Purkinje cell (primary cell): ENCODE measurements around the gene VGLL1. TPM values are rescaled to one million over a fixed set of nuclear protein-coding genes. Genes with fewer than 3 reads are reported as not detected.

Experiments used
- polyA plus RNA-seq: library from polyadenylated mRNA; unstranded; fragments of >200 nt; fragmentation: Nextera tagmentation; gene quantifications from 2 replicates; pipeline ENCODE4 v1.2.1, GENCODE V29; 2014

VGLL1 gene
- polyA plus RNA-seq, result 2.1 TPM in 1 of 2 replicates, not detected in the other

GRCh38 chrX:136531951-136532350 is at the start of gene VGLL1:
TSS of gene VGLL1 (plus strand) at chrX:136532215. CDS start at chrX:136536021, 3,806 bp downstream.

GRCh38 chrX:136487647-136488046 is 44.4 kb upstream of the VGLL1 start, which contains the start of gene BRS3:
TSS of gene BRS3 (plus strand) at chrX:136487947. CDS start at chrX:136488115, 168 bp downstream.

GRCh38 chrX:136497556-136498052 is 34.4 kb upstream of the VGLL1 start, which contains the start of gene HTATSF1:
TSS of gene HTATSF1 (plus strand) at chrX:136497592. CDS start at chrX:136497685, 93 bp downstream.

Other genes with a start within 250 kb of the VGLL1 start
- not detected in 2 replicates for gene ADGRG4, start 231.3 kb upstream of the VGLL1 start, polyA plus RNA-seq
- not detected in 2 replicates for gene BRS3, start 44.3 kb upstream of the VGLL1 start, polyA plus RNA-seq
- gene HTATSF1, start 34.6 kb upstream of the VGLL1 start, polyA plus RNA-seq, result 56.2 and 59.9 TPM in 2 replicates
- gene CD40LG, start 115.9 kb downstream of the VGLL1 start, polyA plus RNA-seq, result not detected in 2 replicates
- gene ARHGEF6, start 248.7 kb downstream of the VGLL1 start, polyA plus RNA-seq, result 2.0 and 2.5 TPM in 2 replicates